ENCODE data around the gene PPP1CA.
A peak's percentile ranks its signal among the peaks of the same experiment; 100 is the strongest.

PPP1CA gene

GRCh38 chr11:67355794-67356386 is 45.8 kb downstream of the PPP1CA start:
- DNase-seq (ENCODE audit: low read depth), result no peak
- H3K4me3 ChIP-seq (ENCODE audit: low read depth, low read length), result no peak overlapping the region
- no peak for TF ChIP-seq CTCF (IDR thresholded peaks at IDR 0.05; ENCODE audit: low read depth, low read length, missing control alignments)

- TF ChIP-seq CTCF (IDR thresholded peaks at IDR 0.05; ENCODE audit: low read depth, low read length, missing control alignments), result no peak
- no peak overlapping the region for H3K4me3 ChIP-seq (ENCODE audit: low read depth, low read length)
- no peak for DNase-seq (ENCODE audit: low read depth)
These were observed 46.5 kb downstream of the PPP1CA start for GRCh38 chr11:67355023-67355793.

GRCh38 chr11:67354075-67355022 is 47.3 kb downstream of the PPP1CA start:
- H3K4me3 ChIP-seq (ENCODE audit: low read depth, low read length), result peak overlapping the region; percentile 27
- DNase-seq (ENCODE audit: low read depth), result no peak
- TF ChIP-seq CTCF (IDR thresholded peaks at IDR 0.05; ENCODE audit: low read depth, low read length, missing control alignments), result no peak

GRCh38 chr11:67353317-67354074 is 48.2 kb downstream of the PPP1CA start, which contains the start of gene POLD4:
Gene POLD4 (minus strand): TSS chr11:67353546. CDS start chr11:67353399, 147 bp downstream.
- no peak for TF ChIP-seq CTCF (IDR thresholded peaks at IDR 0.05; ENCODE audit: low read depth, low read length, missing control alignments)
- DNase-seq (ENCODE audit: low read depth), result peak; percentile 85
- peak within 1 kb of the TSS; percentile 87 for H3K4me3 ChIP-seq (ENCODE audit: low read depth, low read length)

GRCh38 chr11:67352546-67353316 is 48.9 kb downstream of the PPP1CA start:
- DNase-seq (ENCODE audit: low read depth), result no peak
- peak overlapping the region; percentile 87 for H3K4me3 ChIP-seq (ENCODE audit: low read depth, low read length)
- no peak for TF ChIP-seq CTCF (IDR thresholded peaks at IDR 0.05; ENCODE audit: low read depth, low read length, missing control alignments)

Measured in GM12864 (cell line).